D721Med (cell line): Measurements from ENCODE around the gene SRGAP3.

Experiments
- DNase-seq: peaks from one replicate; pipeline ENCODE4 v3.0.0; 2011; ENCODE audit warnings: low spot score; ENCODE audit not compliant: insufficient read length
- FAIRE-seq: peaks from 2 replicates; lab custom pipeline; 2011; peaks lifted over from hg19 to GRCh38; lab: Jason Lieb, UNC
- CTCF ChIP-seq: IDR thresholded peaks from 2 replicates; pipeline ENCODE4 v1.5.1; 2012; ENCODE audit warnings: mild to moderate bottlenecking, control low read depth; ENCODE audit not compliant: insufficient read depth; ENCODE audit errors: missing control alignments

Gene SRGAP3

DNA sequence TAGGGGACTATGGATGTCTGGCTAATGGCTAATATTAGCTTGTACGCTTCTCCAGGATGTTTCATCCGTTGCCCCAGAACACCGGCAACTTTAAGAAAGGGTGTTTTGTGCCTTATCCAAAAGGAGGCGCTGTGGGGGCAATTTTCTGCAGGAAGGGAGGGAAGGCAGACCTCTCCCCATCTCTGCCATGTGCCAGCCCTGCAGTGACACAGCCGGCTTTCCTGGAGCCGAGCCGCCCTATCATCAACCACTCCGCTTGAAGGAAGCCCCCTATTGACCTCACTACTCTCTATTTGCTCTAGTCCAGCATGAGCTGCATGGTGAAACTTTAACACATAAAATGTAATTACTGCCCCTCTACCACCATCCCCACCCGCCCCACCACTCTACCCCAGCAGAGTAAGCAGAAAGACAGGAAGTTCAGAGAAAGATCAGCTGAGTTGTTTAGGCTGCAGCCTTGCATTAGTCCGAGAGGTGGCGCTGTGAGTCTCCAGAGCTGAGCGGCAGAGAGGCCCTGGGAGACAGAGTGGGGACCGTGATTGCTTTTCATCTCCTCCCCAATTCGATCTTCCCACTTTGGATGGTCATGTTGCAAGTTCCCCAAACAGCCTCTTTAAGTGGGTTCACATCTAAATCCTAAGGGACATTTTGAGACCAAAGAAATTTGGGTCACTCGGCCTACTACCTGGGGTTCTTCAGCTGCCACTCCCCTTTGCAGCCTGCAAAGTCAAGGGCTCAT lies 261.6 kb downstream of the SRGAP3 start:
- DNase-seq (peak; percentile 76), FAIRE-seq (no peak)
- TF ChIP-seq CTCF = peak; percentile 82

- FAIRE-seq (no peak), DNase-seq (no peak)
- no peak for TF ChIP-seq CTCF
These were observed 262.2 kb downstream of the SRGAP3 start for GRCh38 chr3:8987226-8987625.

DNA sequence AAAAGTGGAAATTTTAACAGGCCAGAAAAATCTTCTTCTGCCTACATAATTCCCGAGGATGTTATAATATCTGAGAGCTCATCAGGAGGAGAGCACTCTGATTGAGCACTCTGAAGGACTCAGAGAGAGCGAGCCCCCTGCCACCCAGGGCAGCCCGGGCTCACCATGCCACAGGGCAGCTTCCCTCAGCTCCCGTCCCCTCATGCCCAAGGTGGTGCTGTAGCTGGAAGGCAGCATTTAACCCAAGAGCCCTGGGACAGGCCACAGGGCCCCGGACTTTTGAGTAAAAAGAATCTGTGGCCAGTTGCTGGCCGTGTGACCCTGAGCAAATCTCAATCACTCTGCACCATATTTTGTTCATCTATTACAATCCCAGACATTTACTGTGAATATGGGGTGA lies 262.7 kb downstream of the SRGAP3 start:
- no peak for TF ChIP-seq CTCF
- no peak for DNase-seq
- FAIRE-seq = no peak

DNA sequence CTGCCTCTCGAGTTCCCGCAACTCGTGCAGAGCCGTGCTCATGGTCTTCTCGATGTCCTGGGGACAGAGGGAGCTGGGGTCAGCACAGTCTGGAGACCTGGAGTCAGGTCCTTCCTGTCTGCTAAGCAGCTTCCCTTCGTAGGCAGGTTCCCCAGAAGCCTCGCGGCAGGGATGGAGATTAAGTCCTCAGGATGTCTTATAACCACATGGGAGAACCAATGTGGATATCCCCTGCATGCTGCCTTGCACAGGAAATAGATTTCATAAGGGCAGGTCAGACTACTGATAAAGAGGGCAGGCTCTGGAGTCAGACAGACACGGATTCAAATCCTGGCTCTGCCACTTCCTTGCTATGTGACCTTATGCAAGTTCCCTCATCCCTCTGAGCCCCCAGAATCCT lies 263.6 kb downstream of the SRGAP3 start:
- TF ChIP-seq CTCF = no peak
- DNase-seq = no peak
- no peak for FAIRE-seq

GRCh38 chr3:8985411-8985831 lies 264.0 kb downstream of the SRGAP3 start:
- TF ChIP-seq CTCF = no peak
- no peak for DNase-seq
- FAIRE-seq = no peak

DNA sequence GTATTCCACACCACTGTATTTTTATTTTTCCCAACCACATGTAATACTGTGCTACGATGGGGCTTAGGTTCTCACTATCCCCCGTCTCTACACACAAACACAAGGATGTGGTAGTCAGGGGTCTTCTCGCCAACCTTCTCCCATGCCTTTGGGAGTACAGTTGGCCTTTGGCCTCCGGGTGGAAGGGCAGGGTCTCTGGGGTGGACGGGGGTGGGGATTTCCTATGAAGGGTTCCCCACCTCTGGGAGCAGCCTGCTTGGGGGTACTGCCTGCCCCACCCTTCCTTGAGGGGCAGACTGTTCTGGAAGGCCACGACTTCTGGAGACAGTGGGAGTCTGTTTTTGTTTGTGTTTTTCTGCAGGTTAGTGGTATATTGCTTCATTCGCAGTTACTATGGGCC lies 264.9 kb downstream of the SRGAP3 start:
- no peak for DNase-seq
- no peak for FAIRE-seq
- TF ChIP-seq CTCF = no peak

DNA sequence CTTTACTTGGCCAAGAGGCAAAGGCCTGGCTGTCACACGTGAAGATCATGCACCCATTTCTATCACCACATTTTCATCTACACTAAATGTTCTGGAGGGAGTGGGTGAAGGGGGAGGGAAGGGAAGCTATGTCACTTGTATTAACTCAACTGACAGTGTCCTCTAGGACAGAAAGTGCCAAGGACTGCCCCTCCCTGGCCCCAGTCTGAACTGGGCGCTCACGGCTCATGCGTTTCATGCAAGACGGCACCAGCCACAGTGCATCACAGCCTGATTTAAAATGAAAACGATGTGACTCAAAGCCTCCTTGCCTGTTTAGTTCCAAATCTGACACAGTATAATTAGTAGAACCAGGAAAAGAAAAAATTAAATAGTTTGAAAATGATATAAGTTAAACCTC lies 265.4 kb downstream of the SRGAP3 start:
- DNase-seq = no peak
- no peak for TF ChIP-seq CTCF
- no peak for FAIRE-seq
